Endodermal cell (in vitro differentiated cells): ENCODE data around the gene SMIM35. TPM values are rescaled to one million over a fixed set of nuclear protein-coding genes. Genes with fewer than 3 reads are reported as not detected.

ENCODE experiments used
- DNase-seq: peaks from one replicate; pipeline ENCODE4 v3.0.0-alpha.2; 2017
- H3K27ac ChIP-seq: 2 replicates; pipeline ENCODE4 v1.5.1; 2013; ENCODE audit warnings: mild to moderate bottlenecking, low read depth, low read length, moderate library complexity
- H3K27me3 ChIP-seq: 2 replicates; pipeline ENCODE4 v1.6.1; 2013; ENCODE audit warnings: mild to moderate bottlenecking, low read length, moderate library complexity; ENCODE audit not compliant: insufficient read depth, control insufficient read depth, poor library complexity, severe bottlenecking
- H3K36me3 ChIP-seq: 2 replicates; pipeline ENCODE4 v1.7.0; 2013; ENCODE audit warnings: mild to moderate bottlenecking, low read length, moderate library complexity; ENCODE audit not compliant: control insufficient read depth, insufficient read depth
- H3K4me1 ChIP-seq: one replicate; pipeline ENCODE4 v1.7.0; 2013; ENCODE audit warnings: low read length; ENCODE audit not compliant: control insufficient read depth, insufficient read depth
- H3K4me3 ChIP-seq: 2 replicates; pipeline ENCODE4 v1.5.1; 2013; ENCODE audit warnings: mild to moderate bottlenecking, low read length, moderate library complexity
- H3K9ac ChIP-seq: 2 replicates; pipeline ENCODE4 v1.6.1; 2013; ENCODE audit warnings: mild to moderate bottlenecking, low read length, moderate library complexity; ENCODE audit not compliant: poor library complexity, severe bottlenecking; ENCODE audit errors: extremely low read depth
- H3K9me3 ChIP-seq: 2 replicates; pipeline ENCODE4 v1.6.1; 2013; ENCODE audit warnings: mild to moderate bottlenecking, low read length, moderate library complexity; ENCODE audit not compliant: control insufficient read depth
- H3K27ac Mint-ChIP-seq: 2 replicates; pipeline ENCODE4 v1.8.0; 2020; ENCODE audit warnings: mixed read lengths
- H3K27me3 Mint-ChIP-seq: 2 replicates; pipeline ENCODE4 v1.8.0; 2021; ENCODE audit warnings: mild to moderate bottlenecking, mixed read lengths; ENCODE audit not compliant: insufficient read depth
- H3K36me3 Mint-ChIP-seq: 2 replicates; pipeline ENCODE4 v1.8.0; 2020; ENCODE audit warnings: low read depth, mixed read lengths
- H3K4me1 Mint-ChIP-seq: 2 replicates; pipeline ENCODE4 v1.8.0; 2020; ENCODE audit warnings: mixed read lengths
- H3K4me3 Mint-ChIP-seq: 2 replicates; pipeline ENCODE4 v1.8.0; 2020; ENCODE audit warnings: mild to moderate bottlenecking, moderate library complexity, mixed read lengths
- H3K9me3 Mint-ChIP-seq: 2 replicates; pipeline ENCODE4 v1.8.0; 2020; ENCODE audit warnings: mild to moderate bottlenecking, mixed read lengths
- CTCF ChIP-seq: fragments of 200-600 bp; sonication (generic); conservative IDR thresholded peaks from 2 replicates; pipeline ENCODE4 v1.5.0; 2021; ENCODE audit warnings: antibody characterized with exemption, mild to moderate bottlenecking
- WGBS, 2 experiments: methylation state at CpG; one replicate each; pipeline versions ENCODE4 v1.1.5 to v1.1.7; 2013; ENCODE audit warnings: missing lambda C conversion rate in 2 of 2, mixed read lengths in 1 of 2; ENCODE audit not compliant: insufficient coverage in 1 of 2, insufficient read length in 1 of 2; 5-methylcytosine and 5-hydroxymethylcytosine counted together
- total RNA-seq, 2 donors: library from RNA; stranded (reverse); fragmentation: NEBNext Ultra II Directional in 1 of 2; extraction: Animal tissue kit (Norgen Biotek cat#: 25700) in 1 of 2; gene quantifications; 2 replicates in 1 of 2; 3 replicates in 1 of 2; pipeline ENCODE4 v1.2.1, GENCODE V29; 2021

SMIM35 gene
- total RNA-seq, 2 donors from 2014 or later: not detected

GRCh38 chr11:117989351-117990102, 97.2 kb downstream of the SMIM35 start:
- peaks cover 51% of the 10 kb centered on the region for H3K27me3 Mint-ChIP-seq
- H3K27me3 ChIP-seq: peaks cover 41% of the 10 kb centered on the region

GRCh38 chr11:117986981-117987574, 99.7 kb downstream of the SMIM35 start:
- no peak overlapping the region for H3K27ac ChIP-seq
- H3K36me3 Mint-ChIP-seq: no peaks in the 10 kb centered on the region
- peaks cover 73% of the 10 kb centered on the region for H3K27me3 Mint-ChIP-seq
- H3K27me3 ChIP-seq: peaks cover 50% of the 10 kb centered on the region
- peak overlapping the region; percentile 75 for H3K4me3 ChIP-seq
- no peak for TF ChIP-seq CTCF
- peak; percentile 39 for DNase-seq
- no peaks in the 10 kb centered on the region for H3K4me1 Mint-ChIP-seq
- H3K9me3 Mint-ChIP-seq: no peaks in the 10 kb centered on the region
- 91 to 93% methylated on average over 9 to 15 of the region's 15 CpGs for WGBS, 2 experiments
- peaks cover 3% of the 10 kb centered on the region for H3K4me1 ChIP-seq
- H3K36me3 ChIP-seq: no peaks in the 10 kb centered on the region
- no peaks in the 10 kb centered on the region for H3K9me3 ChIP-seq
- no peak overlapping the region for H3K27ac Mint-ChIP-seq
- H3K9ac ChIP-seq: no peak overlapping the region
- H3K4me3 Mint-ChIP-seq: peak overlapping the region; percentile 66

More at GRCh38 chr11:117989351-117990102, 97.2 kb downstream of the SMIM35 start:
- no peak overlapping the region for H3K9ac ChIP-seq
- DNase-seq: no peak
- no peaks in the 10 kb centered on the region for H3K9me3 Mint-ChIP-seq
- no peaks in the 10 kb centered on the region for H3K4me1 Mint-ChIP-seq
- no peak overlapping the region for H3K4me3 ChIP-seq
- H3K4me3 Mint-ChIP-seq: no peak overlapping the region
- no peaks in the 10 kb centered on the region for H3K36me3 Mint-ChIP-seq
- H3K27ac Mint-ChIP-seq: no peak overlapping the region
- peaks cover 3% of the 10 kb centered on the region for H3K4me1 ChIP-seq
- WGBS, 2 experiments: 92 to 100% methylated on average over 10 to 13 of the region's 13 CpGs
- no peaks in the 10 kb centered on the region for H3K9me3 ChIP-seq
- H3K36me3 ChIP-seq: no peaks in the 10 kb centered on the region
- H3K27ac ChIP-seq: no peak overlapping the region
- no peak for TF ChIP-seq CTCF

- Mint-ChIP-seq H3K4me1 (no peaks in the 10 kb centered on the region), H3K27me3 (peaks cover 81% of the 10 kb centered on the region), H3K9me3 (no peaks in the 10 kb centered on the region), H3K4me3 (peak within 1 kb of the TSS; percentile 66), H3K27ac (peak within 1 kb of the TSS; percentile 86), H3K36me3 (no peaks in the 10 kb centered on the region)
- Histone ChIP-seq H3K4me1 (peaks cover 3% of the 10 kb centered on the region), H3K27ac (no peak within 1 kb of the TSS), H3K27me3 (peaks cover 50% of the 10 kb centered on the region), H3K9me3 (no peaks in the 10 kb centered on the region), H3K4me3 (peak within 1 kb of the TSS; percentile 75), H3K36me3 (no peaks in the 10 kb centered on the region), H3K9ac (peak within 1 kb of the TSS; percentile 45)
- peak; percentile 95 for DNase-seq
- no peak for TF ChIP-seq CTCF
- 5 to 12% methylated on average over 10 to 68 of the region's 71 CpGs for WGBS, 2 experiments
Measured at GRCh38 chr11:117985953-117986887, 100.5 kb downstream of the SMIM35 start, which contains the start of gene IL10RA. Gene IL10RA, plus strand, starts transcription at chr11:117986394. Its CDS starts 74 bp downstream, at chr11:117986468.
